CD4-positive, alpha-beta T cell treated with Interleukin-17A for 4 hours (primary cell): ENCODE measurements around the gene KRT6A.
"Not testable (repeated sequence)": the region's sequence is repeated elsewhere in the genome, so short reads cannot be mapped to it uniquely, and the experiment has no call there.

Experiments used
- DNase-seq: peaks from one replicate; pipeline ENCODE4 v3.0.0-alpha.2; 2020; ENCODE audit warnings: mixed read lengths

The KRT6A gene

DNA sequence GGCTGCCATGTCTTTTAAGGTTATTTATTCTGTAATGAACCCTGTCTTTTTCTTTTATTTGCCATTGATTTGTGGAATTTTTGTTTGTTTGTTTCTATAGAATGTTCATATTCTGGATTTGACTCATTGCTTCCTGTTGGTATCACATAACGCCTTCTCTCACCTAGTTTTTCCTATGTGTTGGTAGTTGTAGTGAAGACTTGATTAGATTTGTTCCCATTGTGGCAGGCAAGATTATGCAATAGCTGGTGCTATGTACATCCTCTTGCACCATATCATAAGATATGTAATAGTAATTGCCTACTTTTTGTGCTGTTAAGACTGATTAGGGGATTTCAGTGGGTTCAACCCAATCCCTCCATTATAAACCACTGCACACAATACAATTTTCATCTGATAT lies 37.2 kb downstream of the KRT6A start:
- no peak for DNase-seq

DNA sequence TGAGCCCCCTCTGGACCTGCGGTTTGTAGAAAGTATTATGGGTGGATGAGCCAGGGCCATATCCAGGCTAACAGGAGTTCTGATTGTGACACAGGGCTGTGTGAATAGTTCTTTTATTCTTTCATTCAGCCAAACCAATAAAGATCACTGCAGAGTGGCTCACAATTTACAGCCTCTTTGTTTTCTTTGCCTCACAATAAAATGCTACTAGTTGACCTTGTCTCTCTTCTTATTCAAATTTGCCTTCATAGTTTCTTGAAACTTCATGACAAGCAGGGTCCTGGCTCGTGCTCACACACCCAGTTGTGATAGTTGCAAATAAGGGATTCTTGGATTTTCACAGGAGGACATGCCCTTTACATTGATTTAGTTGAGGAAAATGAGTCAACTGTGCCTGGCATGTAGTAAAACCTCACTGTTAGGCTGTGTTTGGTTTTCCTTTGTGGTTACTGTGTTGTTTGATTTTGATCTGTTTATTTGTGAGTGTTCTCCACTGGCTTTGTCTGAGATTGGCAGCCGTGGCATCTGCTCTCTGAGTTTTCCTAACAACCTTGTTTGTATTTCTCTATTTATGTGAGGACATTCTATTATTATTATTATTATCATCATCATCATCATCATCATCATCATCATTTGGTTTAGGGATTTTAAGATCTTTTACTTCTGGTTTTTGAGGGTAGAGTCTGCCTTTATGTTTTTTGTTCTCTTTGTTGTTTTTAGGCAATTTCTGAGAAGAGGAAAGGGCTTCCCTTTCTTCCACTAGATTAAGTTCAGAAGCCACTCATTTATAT lies 38.5 kb downstream of the KRT6A start:
- DNase-seq: no peak

- DNase-seq: no peak
These were observed 41.0 kb downstream of the KRT6A start, which contains the start of gene KRT6B for GRCh38 chr12:52452101-52452500. Gene KRT6B (minus strand): TSS chr12:52452146. CDS start chr12:52452078, 68 bp downstream.

DNA sequence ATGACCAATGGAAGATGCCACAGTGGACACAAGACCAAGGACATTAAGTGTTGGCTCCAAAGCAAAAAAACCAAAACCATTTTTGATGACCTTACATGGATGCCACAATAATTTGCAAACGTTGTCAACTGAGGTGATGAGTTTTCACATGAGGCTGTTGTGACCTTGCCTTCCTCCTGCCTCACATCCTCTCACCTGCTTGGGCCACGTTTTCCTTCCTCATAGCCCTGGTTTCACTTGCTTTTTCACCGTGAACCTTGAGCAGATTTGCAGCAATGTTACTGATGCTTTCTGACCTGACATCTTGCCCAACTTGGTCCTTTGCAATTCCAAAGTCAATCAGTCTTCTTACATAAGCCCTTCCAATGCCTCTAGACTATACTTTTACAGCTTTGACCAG lies 44.8 kb downstream of the KRT6A start:
- DNase-seq: no peak

- not testable (repeated sequence) for DNase-seq
These were observed 45.9 kb downstream of the KRT6A start for GRCh38 chr12:52447196-52447595.

DNA sequence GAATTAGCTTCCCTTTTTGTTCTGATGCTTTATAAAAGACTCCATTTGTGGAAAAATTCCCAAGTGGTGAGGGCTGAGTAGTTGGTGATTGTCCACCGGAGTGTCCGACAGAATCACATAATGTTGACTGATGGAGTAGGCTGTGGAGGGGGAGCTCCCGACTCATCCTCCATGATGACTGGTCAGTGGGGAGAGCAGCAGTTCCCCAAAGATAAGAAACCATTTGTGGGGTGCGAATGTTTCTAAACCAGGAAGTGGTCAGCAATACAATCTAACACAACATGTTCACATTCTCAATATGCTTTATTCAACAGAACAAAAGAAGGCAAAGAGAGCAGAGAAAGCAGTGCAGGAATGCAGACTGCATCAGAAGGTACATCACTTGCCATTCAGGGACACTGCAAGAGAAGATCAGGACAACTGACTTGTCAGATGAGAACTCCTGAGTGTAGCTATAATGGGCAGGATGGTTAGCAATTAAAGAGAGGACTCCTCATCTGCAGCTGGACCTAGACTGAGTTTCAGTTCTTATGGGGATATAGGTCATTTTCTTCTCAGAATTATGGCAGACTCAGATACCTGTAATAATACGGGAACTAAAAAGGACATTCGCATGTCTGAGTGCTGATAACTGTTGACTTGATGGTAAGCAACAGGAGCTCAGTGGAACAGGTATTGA lies 46.6 kb downstream of the KRT6A start:
- no peak for DNase-seq

- no peak for DNase-seq
These were observed 47.2 kb downstream of the KRT6A start for GRCh38 chr12:52445876-52446275.

DNA sequence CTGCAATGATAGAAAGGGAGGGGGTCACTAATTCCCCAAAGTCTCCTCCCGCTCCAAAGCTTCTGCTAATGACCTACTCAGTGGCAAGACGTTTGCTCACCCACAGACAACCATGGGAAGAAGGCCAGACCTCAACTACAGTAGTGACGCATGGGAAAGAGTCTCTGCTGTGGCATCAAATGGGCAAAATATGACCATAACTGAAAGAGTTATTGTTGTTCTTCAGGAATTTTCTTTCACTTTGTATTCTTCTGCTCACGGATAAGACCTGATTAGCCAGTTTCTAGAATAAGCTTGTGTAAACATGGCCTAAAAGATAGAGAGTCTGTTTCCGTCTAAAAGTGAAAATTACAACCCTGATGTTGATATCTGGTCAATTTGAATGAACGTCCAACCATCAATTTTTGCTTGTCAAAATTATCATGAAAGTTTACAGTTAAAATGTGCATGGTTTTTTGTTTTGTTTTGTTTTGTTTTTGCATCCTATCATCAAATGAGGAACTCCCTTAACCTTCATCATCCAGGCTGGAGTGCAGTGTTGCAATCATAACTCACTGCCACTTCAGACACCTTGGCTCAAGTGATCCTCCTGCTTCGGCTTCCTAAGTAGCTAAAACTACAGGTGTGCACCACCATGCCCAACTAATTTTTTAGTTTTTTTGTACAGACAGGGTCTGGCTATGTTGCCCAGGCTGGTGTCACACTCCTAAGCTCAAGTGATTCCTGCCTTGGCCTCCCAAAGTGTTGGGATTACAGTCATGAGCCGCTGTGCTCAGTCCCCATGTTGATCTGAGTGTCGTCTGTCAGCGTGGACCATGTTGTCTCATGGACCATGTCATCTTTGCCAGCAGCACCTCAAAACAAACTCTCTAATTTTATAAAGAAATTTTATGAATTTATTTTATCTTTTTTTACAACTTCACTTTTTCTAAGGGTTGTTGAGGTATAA lies 48.1 kb downstream of the KRT6A start:
- DNase-seq: no peak

GRCh38 chr12:52443966-52444365 lies 49.1 kb downstream of the KRT6A start:
- DNase-seq: no peak

DNA sequence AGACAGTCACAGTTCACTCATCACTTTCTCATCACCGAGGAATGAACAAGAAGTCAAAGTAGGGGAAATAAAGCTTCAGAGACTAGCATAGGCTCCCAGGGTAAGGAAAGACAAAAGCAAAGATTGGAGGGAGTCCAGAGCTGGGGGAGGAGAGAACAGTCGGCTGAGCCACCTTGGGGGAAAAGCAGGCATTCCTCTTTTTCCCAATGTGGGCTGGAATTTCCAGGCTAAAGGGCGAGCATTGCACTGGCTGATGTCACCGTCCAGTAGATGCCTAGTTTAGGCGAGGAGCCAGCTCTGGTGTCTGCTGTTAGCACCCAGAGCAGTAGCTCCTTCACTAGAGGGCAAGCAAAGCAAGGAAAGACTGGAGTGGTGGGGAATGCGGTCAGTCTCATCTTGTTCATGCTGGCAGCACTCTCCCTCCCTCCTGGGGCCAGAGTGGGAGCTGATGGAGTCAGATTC lies 50.4 kb downstream of the KRT6A start:
- DNase-seq: no peak

DNA sequence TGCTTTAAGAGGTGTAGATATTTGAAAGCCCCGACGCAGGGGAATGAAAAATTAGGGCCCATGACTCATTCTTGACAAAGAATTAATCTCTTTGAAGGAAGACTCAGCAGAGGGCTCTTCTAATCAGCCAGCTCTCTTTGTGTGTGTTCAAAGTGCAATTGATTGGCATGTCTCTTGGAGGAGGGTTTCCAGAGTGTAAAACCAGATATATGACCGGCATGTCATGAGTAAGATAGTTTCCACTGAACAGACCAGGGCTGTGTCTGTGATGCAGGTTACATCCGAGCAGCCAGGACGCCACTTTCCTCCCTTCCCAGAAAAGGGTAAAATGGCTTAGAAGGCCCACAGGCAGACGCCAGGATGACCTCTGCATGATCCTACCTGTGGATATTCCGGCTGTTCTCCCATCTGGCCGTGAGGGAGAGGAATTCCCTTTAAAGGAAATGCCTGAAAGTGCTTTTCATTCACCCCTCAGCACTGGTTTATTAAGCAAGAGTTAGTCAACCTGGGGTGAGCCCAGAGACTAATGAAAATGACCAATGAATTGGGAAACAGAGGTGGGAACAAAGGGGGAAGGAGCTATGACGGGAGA lies 51.6 kb downstream of the KRT6A start:
- no peak for DNase-seq

GRCh38 chr12:52440821-52441319 lies 52.2 kb downstream of the KRT6A start:
- DNase-seq: no peak

- no peak for DNase-seq
These were observed 53.2 kb downstream of the KRT6A start for GRCh38 chr12:52439845-52440244.

GRCh38 chr12:52439420-52439819 lies 53.6 kb downstream of the KRT6A start:
- DNase-seq: no peak

DNA sequence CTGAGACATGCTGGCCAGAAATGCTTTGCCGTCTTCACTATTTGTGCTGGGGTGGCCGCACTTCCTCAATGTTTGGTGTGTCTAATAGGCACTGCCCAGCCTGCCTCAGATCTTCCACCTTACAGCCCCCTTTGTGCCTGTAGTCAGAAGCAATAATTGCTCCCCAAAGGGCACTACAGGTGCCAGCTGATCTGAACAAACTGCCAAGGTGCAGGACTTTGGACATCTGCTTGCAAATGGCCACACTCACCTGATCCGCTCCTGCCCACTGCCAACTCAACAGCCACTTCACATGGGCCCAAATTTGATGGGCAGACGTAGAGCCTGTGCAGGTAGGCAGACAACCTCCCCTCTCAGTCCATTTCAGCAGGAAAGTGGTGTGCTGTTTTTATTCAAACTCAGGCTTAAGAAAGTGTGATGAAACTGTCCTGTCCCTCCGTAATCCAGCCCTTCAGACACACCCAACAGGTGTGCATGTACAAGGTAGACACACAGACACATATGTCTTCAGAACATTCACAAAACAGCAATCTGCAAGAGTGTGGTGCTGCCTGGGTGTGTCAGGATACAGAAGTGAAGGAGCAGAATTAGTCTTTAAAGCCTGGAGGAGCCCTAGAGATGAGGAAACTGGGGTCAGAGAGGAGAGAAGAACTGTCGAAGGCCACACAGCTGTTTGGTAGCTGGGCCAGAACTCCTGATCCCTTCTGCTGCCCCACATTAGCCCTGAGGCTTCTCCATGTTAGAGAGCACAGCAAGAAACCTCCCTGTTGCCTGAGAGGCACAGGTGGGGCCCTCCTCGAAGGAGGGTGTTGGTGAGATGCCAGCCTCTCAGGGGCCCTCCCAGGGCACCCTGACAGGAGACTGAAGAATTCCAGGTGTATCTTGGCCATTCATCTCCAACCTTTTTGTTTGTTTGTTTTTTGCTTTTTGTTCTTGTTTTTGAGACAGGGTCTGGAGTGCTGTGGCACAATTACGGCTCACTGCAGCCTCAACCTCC lies 54.5 kb downstream of the KRT6A start:
- no peak for DNase-seq

GRCh38 chr12:52437508-52437907 lies 55.5 kb downstream of the KRT6A start:
- DNase-seq: no peak
